GM21529 (cell line): ENCODE measurements around the gene TSHZ3.

Source experiments
- ATAC-seq: cut with Tn5 transposase; IDR thresholded peaks from one replicate; pipeline ENCODE4 v1.9.1; 2021; ENCODE audit not compliant: unreplicated experiment

Gene TSHZ3

GRCh38 chr19:31314849-31315629 is 34.2 kb downstream of the TSHZ3 start:
- ATAC-seq = no peak

DNA sequence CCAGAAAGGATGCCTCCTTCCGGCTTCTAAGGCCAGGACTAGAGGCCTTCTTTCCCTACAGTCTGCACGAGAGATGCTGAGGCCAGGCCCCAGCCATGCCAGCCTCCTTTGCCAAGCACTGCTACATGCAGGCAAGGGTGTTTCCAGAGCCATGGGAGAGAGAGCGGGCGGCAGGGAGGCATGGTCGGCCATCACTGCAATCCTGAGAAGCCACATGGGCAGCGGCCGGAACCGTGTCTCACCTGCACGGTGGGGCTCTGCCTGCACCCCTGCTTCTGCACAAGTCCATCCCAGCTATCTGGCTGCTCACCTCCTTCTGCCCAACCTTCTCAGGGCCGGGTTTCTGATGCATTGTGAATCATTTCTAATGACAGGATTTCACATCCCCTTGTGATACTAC is 35.1 kb downstream of the TSHZ3 start:
- ATAC-seq = no peak

- no peak for ATAC-seq
Measured at GRCh38 chr19:31313291-31314030, 35.8 kb downstream of the TSHZ3 start.

DNA sequence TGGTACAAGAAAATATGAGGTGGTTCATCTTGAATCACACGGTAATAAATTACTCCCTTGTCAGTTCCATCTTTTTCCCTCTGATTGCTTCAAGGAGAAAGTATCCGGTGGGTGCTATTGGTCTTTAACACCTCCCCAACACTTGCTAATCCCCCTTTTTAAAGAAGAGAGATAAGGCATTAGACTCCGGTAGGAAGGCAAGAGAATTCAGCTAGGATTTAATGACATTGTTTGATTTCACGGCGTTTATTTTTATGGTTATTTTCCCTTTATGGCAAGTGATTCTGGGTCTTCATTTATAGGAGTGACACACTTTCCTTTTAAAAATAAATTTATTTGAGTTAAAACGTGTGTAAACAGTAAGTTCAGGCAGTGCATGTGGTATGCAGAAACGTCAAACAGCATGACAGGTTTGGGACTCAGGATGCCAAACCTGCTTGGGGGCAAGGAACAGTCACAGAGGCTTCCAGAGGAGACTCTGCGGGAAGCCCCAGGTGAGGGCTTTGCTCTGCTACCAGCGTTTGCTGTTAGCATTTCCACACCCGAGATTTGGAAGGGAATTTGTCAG is 36.5 kb downstream of the TSHZ3 start:
- no peak for ATAC-seq

DNA sequence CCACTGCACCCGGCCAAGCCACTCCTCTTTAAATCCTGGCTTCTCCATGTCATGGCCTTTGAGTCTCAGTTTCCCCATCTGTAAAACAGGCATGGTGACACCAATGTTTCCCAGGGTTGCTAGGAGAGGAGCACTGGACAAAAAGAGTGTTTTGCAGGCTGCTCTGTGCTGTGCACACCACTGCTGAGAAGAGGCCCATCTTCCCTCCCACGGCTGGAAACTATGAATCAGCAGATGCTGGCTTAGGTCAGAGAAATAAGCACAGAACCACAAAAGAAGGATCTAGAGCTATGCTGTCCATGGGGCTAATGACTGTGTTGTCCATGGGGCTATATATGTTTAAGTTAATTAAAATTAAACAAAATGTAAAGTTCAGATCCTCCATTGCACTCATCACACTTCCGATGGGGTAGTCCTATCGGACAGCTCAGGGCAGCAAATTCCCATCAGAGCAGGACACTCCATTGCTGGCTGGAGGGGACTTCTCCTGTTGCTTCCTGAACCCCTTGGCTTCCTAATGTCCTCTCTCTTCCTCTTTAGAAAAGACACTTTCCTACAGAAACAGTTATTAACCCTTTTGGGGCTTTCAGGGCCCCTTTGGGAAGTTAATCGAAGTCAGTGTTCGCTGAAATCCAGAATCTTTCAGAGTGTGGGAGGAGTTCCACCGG is 37.1 kb downstream of the TSHZ3 start:
- ATAC-seq = no peak

DNA sequence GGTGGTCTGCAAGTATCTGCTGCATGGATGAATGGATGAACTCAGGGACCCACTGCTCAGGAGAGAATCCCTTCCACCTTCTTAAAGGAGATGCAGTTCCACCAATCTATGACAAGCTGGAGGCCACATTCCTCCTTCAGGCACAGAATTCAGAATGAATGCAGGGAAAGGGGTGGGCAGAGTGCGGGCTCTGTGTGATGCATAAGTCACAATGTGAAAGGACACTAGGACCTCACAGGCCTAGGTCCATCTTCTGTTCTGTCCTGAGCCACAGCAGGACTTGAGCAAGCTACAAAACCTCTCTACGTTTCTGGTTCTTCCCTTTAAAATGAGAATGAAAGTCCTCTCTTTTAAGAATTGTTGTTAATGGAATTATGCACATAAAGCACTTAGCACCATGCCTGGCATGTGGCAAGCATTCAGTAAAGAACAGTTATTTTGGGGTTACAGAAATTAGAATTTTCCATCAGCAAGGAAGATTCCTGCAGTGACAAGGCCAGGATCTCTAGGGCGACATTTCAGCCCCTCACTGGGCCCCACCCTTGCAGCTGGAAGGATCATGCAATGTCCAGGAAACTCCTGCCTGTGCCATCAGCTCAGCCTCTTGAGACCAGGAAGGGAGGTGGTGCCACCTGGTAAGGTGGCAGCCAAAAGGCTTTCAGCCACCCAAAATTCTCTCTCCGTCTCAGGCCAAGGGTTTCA is 38.7 kb downstream of the TSHZ3 start:
- no peak for ATAC-seq

DNA sequence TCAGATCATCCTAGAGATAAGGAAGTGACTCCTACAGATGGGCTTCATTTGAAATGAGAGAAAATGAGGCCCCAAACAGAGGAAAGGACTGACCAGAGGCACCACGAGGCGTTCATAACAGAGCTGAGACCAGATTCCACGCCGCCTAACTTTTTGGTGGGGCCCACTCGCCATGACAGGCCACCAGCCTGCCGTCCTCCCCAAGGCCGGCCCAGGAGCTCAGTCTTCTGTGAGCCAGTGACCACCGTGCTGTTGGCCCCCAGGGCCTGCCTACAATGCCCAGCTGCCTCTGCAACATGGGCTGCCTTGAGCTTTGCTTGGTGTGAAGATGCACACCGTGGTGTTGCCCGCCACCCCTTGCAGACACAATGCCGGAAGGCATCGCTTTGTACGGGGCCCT is 40.5 kb downstream of the TSHZ3 start:
- no peak for ATAC-seq

DNA sequence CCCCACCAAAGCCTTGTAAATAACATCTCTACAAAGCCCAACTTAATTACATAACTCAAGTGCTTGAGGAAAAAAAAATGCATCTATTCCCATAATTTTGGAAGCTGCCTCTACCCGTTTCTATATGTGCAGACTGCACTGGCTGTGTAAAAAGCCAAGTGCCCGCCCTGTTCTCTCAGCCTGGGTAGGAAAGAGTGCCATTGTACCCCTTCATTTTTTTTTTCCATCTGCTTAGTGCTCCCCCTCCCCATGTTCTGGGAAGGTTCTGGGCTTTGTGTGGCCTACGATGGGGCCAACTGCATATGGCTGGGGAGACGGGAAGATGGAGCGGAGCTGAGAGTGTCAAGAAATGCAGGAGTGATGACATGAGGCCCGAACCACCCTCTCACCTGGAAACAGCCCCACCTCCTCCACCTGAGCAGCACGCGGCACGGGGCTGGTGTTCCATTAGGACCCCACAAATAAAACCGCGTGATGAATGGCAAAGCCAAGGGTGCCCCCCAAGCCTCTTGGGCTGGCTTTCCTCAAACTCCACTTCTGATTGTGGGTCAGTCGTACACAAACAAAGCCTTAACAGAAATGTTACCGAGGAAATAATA is 42.1 kb downstream of the TSHZ3 start:
- no peak for ATAC-seq

DNA sequence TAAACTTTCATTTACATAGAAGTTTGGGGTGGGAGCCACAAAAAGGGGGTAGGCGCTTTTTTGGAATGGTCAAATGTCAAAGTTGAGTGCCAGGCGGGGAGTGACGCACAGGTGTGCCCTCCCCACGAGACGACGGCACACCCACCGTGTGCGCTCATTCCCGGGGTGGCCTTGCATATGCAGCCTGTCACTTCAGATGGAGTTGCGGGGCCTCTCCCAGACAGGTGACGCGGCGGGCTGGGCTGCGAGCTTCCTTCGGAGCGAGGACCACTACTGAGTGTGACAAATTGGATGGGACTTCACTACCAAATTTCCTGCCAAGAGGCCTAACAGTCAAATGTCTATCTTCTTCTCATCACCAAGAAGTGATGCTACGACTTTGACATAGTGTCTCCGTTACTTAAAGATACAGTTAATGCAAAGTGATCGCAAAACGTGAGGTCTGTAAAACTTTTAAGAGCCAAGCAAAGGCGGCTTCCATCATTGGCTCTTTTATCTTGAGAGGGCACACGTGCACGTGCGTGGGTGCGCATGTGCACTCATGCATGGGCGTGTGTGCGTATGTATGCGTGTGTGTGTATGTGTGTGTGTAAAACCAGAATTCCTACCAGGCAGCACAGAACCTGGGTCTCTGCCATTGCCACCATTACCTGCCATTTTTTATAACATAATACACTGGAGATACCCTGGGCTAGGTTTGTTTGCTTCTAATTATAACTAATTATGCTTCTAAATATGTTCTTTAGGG is 43.1 kb downstream of the TSHZ3 start:
- no peak for ATAC-seq

DNA sequence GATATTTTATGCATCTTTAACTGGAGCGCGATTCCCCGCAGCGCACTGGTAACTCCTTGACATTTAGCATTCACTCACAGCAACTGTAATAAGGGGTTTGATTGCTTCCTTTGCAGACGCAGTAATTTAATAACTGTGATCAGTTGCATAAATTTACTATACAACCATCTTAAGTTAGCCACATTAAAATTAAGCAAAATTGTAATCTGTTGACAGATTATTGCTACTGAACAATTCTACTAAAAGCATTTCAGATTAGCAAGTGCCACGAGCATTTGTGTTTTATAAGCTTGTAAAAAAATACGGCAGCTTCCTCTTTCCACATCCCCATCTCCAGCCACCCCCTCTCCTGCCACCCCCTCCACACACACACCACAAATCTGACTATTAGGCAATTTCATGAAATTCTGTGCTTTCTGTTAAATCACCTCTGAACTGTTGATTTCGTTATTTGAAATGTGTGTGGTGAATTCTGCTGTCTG is 44.4 kb downstream of the TSHZ3 start:
- no peak for ATAC-seq

- ATAC-seq = no peak
Measured at GRCh38 chr19:31303262-31303815, 45.9 kb downstream of the TSHZ3 start.

DNA sequence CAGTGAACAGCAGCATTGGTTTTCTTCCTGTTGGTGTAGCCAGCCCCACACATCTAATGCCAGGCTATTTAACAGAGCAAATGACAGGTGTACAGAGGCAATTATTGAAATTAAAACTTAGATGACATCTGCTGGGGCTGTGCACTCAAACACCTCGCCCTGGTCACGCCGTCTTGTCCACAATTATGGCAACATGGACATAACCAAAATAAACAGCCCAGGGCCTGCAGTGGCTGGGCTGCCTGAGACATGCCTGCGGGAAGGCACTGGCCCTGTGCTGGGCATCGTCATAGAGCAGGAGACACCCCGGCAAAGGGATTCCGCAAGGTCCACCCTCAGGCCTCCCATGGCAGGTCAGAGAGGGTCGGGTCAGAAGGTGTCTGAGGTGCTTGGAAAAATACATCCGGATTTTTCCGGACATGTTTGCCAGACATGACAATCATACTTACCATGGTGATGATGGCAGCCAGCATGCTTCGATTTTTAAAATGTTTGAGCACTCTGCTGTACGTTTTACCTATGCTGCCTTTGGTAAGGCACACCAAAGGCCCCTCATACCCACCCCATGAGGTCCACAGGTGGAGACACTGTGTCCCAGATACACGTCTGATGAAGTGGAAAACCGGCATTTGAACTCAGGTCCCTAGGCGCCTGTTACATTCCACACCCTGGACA is 47.8 kb downstream of the TSHZ3 start:
- no peak for ATAC-seq

DNA sequence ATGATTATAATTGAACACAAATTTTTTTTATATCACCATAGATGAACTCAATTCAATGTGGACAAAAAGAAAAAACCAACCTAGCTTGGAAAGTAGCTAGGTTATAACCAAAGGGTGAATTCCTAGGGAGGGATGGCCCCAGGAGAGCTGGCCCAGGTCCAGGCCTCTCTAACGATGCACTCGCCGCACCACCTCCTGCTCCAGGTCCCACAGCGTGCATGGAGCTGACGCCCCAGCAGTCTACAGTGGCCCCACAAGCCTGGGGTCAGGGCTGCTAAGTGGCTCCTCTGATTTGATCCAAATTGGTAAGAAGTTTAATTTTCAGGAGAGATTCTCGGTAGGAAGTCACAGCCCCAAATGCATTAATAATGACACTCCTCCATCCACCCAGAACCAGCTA is 48.8 kb downstream of the TSHZ3 start:
- ATAC-seq = no peak

- ATAC-seq = no peak
Measured at GRCh38 chr19:31299665-31300064, 49.6 kb downstream of the TSHZ3 start.

DNA sequence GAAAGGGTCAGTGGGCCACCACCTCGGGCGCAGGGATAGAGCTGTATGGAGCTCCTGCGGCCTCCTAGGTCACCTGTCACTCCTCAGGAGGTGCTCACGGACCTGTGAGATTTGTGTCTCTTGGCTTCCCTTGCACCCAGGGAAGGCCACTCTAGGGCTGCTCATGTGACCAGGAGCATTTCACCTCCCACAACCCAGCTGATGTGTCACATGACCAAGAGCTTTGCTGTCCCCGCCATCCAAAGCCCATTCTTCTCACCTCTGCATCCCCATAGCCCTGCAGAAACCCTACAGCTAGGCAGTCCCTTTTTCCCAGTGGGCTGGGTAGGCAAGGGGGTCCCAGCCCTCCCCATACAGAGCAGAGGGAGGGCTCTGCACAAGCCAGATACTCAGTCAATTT is 51.2 kb downstream of the TSHZ3 start:
- ATAC-seq = no peak

DNA sequence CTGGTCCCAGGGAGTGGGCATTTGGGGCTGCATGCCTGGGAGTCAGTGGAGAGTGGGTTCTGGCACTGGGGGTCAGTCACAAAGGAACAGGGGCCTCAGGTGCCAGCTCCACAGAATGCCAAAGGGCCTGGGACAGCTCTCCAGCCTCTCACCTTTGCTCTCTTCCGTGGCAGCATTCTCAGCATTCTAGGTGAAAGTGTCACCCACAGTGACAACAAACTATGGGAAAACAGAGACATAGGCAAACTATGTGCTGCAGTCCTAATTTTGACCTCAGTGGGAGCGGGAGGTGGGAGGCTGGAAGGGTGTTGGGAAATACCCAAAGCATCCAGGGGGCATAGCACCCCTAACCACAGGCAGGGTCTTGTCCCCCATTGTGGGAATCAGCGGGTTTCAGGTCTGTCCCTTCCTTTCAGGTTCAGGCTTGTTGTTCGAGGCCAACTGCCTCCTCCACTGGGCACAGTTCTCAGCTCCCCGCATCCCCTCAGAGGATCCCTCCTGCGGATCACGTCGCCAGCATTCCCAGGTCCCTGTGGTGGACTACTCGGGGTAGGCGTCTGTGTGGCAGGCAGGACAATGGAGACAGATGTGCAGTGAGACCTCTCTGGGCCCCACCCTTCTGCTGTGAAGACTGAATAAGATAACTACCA is 52.4 kb downstream of the TSHZ3 start:
- ATAC-seq = no peak

DNA sequence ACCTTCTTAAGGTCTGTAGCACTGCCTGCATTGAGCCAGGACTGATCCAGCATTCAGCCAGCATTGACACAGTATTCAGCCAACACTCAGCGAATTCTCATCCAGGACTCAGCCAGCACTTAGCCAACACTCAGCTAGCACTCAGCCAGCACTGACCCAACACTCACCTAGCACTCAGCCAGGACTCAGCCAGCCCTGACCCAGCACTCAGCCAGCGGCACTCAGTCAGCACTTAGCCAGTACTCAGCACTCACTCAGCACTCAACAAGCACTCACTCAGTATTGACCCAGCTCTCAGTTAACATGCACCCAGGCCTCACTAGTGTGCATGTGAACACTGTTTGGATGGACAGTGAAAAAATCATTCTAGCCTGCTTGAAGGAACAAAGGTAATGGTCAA is 55.0 kb downstream of the TSHZ3 start:
- ATAC-seq = no peak

DNA sequence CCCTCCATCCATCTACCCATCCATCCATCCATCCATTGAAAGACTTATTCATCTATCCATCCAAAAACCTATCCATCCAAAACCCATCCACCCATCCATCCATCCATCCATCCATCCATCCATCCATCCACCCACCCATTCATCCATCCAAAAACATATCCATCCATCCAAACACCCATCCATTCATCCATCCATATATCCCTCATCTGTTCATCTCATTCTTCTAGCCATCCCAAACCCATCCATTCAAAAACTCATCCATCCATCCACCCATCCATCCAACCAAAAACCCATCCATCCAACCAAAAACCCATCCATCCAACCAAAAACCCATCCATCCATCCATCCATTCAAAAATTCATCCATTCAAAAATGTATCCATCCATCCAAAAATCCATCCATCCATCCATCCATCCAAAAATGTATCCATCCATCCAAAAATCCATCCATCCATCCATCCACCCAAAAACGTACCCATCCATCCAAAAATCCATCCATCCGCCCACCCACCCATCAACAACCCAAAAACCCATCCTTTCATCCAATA is 56.5 kb downstream of the TSHZ3 start:
- ATAC-seq = no peak
